Inferior parietal cortex (tissue), 1 donor: ENCODE data around the gene ELL.
A peak's percentile ranks its signal among the peaks of the same experiment; 100 is the strongest.

Experiments
- DNase-seq: peaks from one replicate; pipeline ENCODE4 v3.0.0-alpha.2; 2016; ENCODE audit errors: extremely low spot score

Gene ELL

GRCh38 chr19:18435178-18435841, 86.6 kb downstream of the ELL start:
- no peak for DNase-seq

- DNase-seq: no peak
These were observed 87.3 kb downstream of the ELL start for GRCh38 chr19:18434411-18435175.

- DNase-seq: no peak
These were observed 88.0 kb downstream of the ELL start for GRCh38 chr19:18433735-18434398.

- no peak for DNase-seq
These were observed 88.7 kb downstream of the ELL start for GRCh38 chr19:18433015-18433691.

GRCh38 chr19:18432275-18433014, 89.4 kb downstream of the ELL start:
- DNase-seq: no peak

- DNase-seq: no peak
These were observed 90.3 kb downstream of the ELL start for GRCh38 chr19:18431351-18432197.

- no peak for DNase-seq
These were observed 91.3 kb downstream of the ELL start for GRCh38 chr19:18430417-18431144.

GRCh38 chr19:18429717-18430416, 92.0 kb downstream of the ELL start:
- DNase-seq: no peak

- DNase-seq: peak; percentile 77
These were observed 92.8 kb downstream of the ELL start for GRCh38 chr19:18428787-18429674.

- no peak for DNase-seq
These were observed 93.6 kb downstream of the ELL start for GRCh38 chr19:18428173-18428786.

GRCh38 chr19:18427743-18428113, 94.1 kb downstream of the ELL start:
- DNase-seq: no peak

GRCh38 chr19:18427080-18427742, 94.7 kb downstream of the ELL start:
- no peak for DNase-seq

GRCh38 chr19:18426416-18426767, 95.5 kb downstream of the ELL start:
- DNase-seq: no peak

- no peak for DNase-seq
These were observed 96.1 kb downstream of the ELL start for GRCh38 chr19:18425515-18426415.

- DNase-seq: no peak
These were observed 96.9 kb downstream of the ELL start for GRCh38 chr19:18424890-18425514.
